Keratinocyte (primary cell): Measurements from ENCODE around the gene AVPR1A. TPM values are rescaled to one million over a fixed set of nuclear protein-coding genes. Genes with fewer than 3 reads are reported as not detected.

Source experiments
- DNase-seq: peaks from one replicate; pipeline ENCODE4 v3.0.0-alpha.2; 2011; ENCODE audit warnings: low read depth, missing footprints, low spot score
- FAIRE-seq: peaks from 2 replicates; lab custom pipeline; 2011; peaks lifted over from hg19 to GRCh38; lab: Jason Lieb, UNC
- H2AFZ ChIP-seq: 2 replicates; pipeline ENCODE4 v1.6.0; 2012; ENCODE audit warnings: low read length, control low read depth, inconsistent platforms; ENCODE audit not compliant: control insufficient read depth
- H3K27ac ChIP-seq: 2 replicates; pipeline ENCODE4 v1.5.1; 2011; ENCODE audit warnings: low read length; ENCODE audit not compliant: control insufficient read depth, insufficient read depth
- H3K27me3 ChIP-seq: 3 replicates; pipeline ENCODE4 v1.6.0; 2011; ENCODE audit warnings: low read length; ENCODE audit not compliant: control insufficient read depth, insufficient read depth; ENCODE audit errors: extremely low read depth
- H3K36me3 ChIP-seq, 2 experiments: 2 replicates in 1 of 2; 3 replicates in 1 of 2; pipeline ENCODE4 v1.5.1; 2011; ENCODE audit warnings: low read length in 2 of 2, mild to moderate bottlenecking in 1 of 2; ENCODE audit not compliant: control insufficient read depth in 2 of 2, insufficient read depth in 2 of 2; ENCODE audit errors: extremely low read depth in 1 of 2
- H3K4me1 ChIP-seq: 3 replicates; pipeline ENCODE4 v1.5.1; 2011; ENCODE audit warnings: low read length; ENCODE audit not compliant: control insufficient read depth, insufficient read depth; ENCODE audit errors: extremely low read depth
- H3K4me2 ChIP-seq: 3 replicates; pipeline ENCODE4 v1.6.0; 2011; ENCODE audit warnings: low read depth, low read length; ENCODE audit not compliant: control insufficient read depth, insufficient read depth; ENCODE audit errors: extremely low read depth
- H3K4me3 ChIP-seq, 3 experiments: fragments of 200-600 bp in 1 of 3; sonication (generic) in 1 of 3; 2 replicates in 2 of 3; 3 replicates in 1 of 3; pipeline ENCODE4 v1.5.1; 2011 to 2016; ENCODE audit warnings: low read length in 3 of 3, mild to moderate bottlenecking in 3 of 3, control low read depth in 2 of 3, inconsistent platforms in 1 of 3, low read depth in 1 of 3, mixed read lengths in 1 of 3, mixed run types in 1 of 3, moderate library complexity in 1 of 3; ENCODE audit not compliant: control insufficient read depth in 2 of 3, insufficient read depth in 2 of 3; ENCODE audit errors: extremely low read depth in 1 of 3
- H3K79me2 ChIP-seq: 2 replicates; pipeline ENCODE4 v1.6.0; 2012; ENCODE audit warnings: low read length; ENCODE audit not compliant: control insufficient read depth, insufficient read depth
- H3K9ac ChIP-seq: 3 replicates; pipeline ENCODE4 v1.6.0; 2011; ENCODE audit warnings: low read length; ENCODE audit not compliant: control insufficient read depth, insufficient read depth; ENCODE audit errors: extremely low read depth
- H3K9me1 ChIP-seq: 3 replicates; pipeline ENCODE4 v1.6.0; 2011; ENCODE audit warnings: low read length; ENCODE audit not compliant: control insufficient read depth, insufficient read depth; ENCODE audit errors: extremely low read depth
- H3K9me3 ChIP-seq: 2 replicates; pipeline ENCODE4 v1.5.1; 2012; ENCODE audit warnings: low read depth, low read length; ENCODE audit not compliant: control insufficient read depth
- H4K20me1 ChIP-seq: 3 replicates; pipeline ENCODE4 v1.6.0; 2011; ENCODE audit warnings: low read length; ENCODE audit not compliant: control insufficient read depth, insufficient read depth; ENCODE audit errors: extremely low read depth
- CTCF ChIP-seq, 3 experiments: IDR thresholded peaks in 1 of 3; conservative IDR thresholded peaks in 1 of 3; optimal IDR thresholded peaks in 1 of 3; 2 replicates in 2 of 3; 3 replicates in 1 of 3; pipeline versions ENCODE3 to v1.5.1; 2011; ENCODE audit warnings: low read length in 3 of 3, mild to moderate bottlenecking in 3 of 3, moderate library complexity in 2 of 3, control low read depth in 1 of 3, inconsistent platforms in 1 of 3; ENCODE audit not compliant: insufficient read depth in 2 of 3; ENCODE audit errors: extremely low read depth in 1 of 3
- EZH2 ChIP-seq: IDR thresholded peaks from one replicate; pipeline ENCODE4 v1.6.1; 2012; ENCODE audit warnings: inconsistent platforms, mild to moderate bottlenecking, low read length, moderate library complexity
- dilution Hi-C: fragments of 300-500 bp; cut with MboI; formaldehyde crosslinking; loops from one replicate; pipeline ENCODE4 v1.7.0; 2020; ENCODE audit warnings: low sequenced_read_pairs; ENCODE audit not compliant: extremely low pct_ligation_motif_present
- polyA plus RNA-seq, 5 experiments: library from polyadenylated mRNA; depleted of rRNA in 3 of 5; stranded (reverse) in 3 of 5; stranded (forward) in 1 of 5; unstranded in 1 of 5; fragments of >200 nt; gene quantifications; 1 replicate in 1 of 5; 2 replicates in 3 of 5; 3 replicates in 1 of 5; pipeline versions ENCODE4 v1.2.1 to v1.2.3, GENCODE V29; 2011 to 2012; ENCODE audit warnings: missing spikeins in 2 of 5, low read depth in 1 of 5, low replicate concordance in 1 of 5

The AVPR1A gene
- polyA plus RNA-seq, 1 donor (not counting 4 experiments of a cell fraction or from before 2014, with no cell fraction given), result not detected

GRCh38 chr12:63149909-63150712 is 890 bp downstream of the AVPR1A start:
- Histone ChIP-seq H3K9me3 (peaks cover 5% of the 10 kb centered on the region), H3K4me1 (no peaks in the 10 kb centered on the region), H3K9me1 (no peaks in the 10 kb centered on the region), H4K20me1 (no peaks in the 10 kb centered on the region), H3K4me2 (no peak overlapping the region), H3K79me2 (no peaks in the 10 kb centered on the region), H3K9ac (no peak overlapping the region), H3K27me3 (peaks cover 38% of the 10 kb centered on the region), H3K27ac (no peak overlapping the region), H3K4me3 (no peak overlapping the region), H2AFZ (no peak overlapping the region), H3K36me3 (no peaks in the 10 kb centered on the region)
- dilution Hi-C loops, result no loop called here
- TF ChIP-seq CTCF (optimal IDR thresholded peaks at IDR 0.05 in 1 of 3, IDR thresholded peaks at IDR 0.05 in 1 of 3, conservative IDR thresholded peaks at IDR 0.05 in 1 of 3; ENCODE audit: extremely low read depth in 1 of 3, insufficient read depth in 2 of 3, low read length in 3 of 3), result no peak
- TF ChIP-seq EZH2, result peak; percentile 69
- FAIRE-seq (no peak), DNase-seq (no peak)

GRCh38 chr12:63144556-63144955 is 6.4 kb downstream of the AVPR1A start:
- TF ChIP-seq EZH2, result no peak
- no peak for TF ChIP-seq CTCF (optimal IDR thresholded peaks at IDR 0.05 in 1 of 3, IDR thresholded peaks at IDR 0.05 in 1 of 3, conservative IDR thresholded peaks at IDR 0.05 in 1 of 3; ENCODE audit: extremely low read depth in 1 of 3, insufficient read depth in 2 of 3, low read length in 3 of 3)
- Histone ChIP-seq H3K4me2 (no peak overlapping the region), H3K27me3 (peaks cover 6% of the 10 kb centered on the region), H3K27ac (no peak overlapping the region), H3K9me3 (no peaks in the 10 kb centered on the region), H3K4me3 (no peak overlapping the region), H3K79me2 (no peaks in the 10 kb centered on the region), H3K9ac (no peak overlapping the region), H4K20me1 (no peaks in the 10 kb centered on the region), H3K9me1 (no peaks in the 10 kb centered on the region), H2AFZ (no peak overlapping the region), H3K4me1 (no peaks in the 10 kb centered on the region), H3K36me3 (no peaks in the 10 kb centered on the region)
- no peak for DNase-seq
- FAIRE-seq, result no peak
- dilution Hi-C loops, result no loop called here
